GM12892 (cell line): ENCODE measurements around the gene MFSD2A.

ENCODE experiments used
- POLR2A ChIP-seq: IDR thresholded peaks from 2 replicates; pipeline ENCODE4 v1.6.1; 2011; ENCODE audit warnings: low read depth, low read length, control low read depth
- POLR2AphosphoS5 ChIP-seq: IDR thresholded peaks from 2 replicates; pipeline ENCODE4 v1.6.1; 2011; ENCODE audit warnings: low read depth, low read length, control low read depth
- TAF1 ChIP-seq: IDR thresholded peaks from 2 replicates; pipeline ENCODE4 v1.6.1; 2011; ENCODE audit warnings: low read depth, mild to moderate bottlenecking, control low read depth, low read length, borderline replicate concordance

DNA sequence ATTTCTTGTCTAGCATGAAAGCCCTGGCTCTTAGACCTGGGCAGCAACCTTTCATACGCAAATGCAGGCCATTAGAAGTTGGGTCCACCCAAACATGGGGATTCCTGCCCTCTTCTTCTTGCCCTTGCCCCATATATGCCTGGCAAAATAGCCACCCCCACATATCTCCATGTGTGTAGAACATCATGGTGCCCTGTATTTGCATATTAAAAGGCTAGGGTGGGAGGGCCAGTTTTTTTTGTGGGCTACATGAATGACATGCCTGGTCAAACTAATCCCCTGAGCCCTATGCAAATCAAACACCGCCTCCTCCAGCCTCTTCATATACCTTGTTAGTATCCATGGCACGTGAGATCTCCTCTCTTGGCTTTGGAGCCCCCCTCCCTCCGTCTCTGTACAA, 24.7 kb downstream of the MFSD2A start:
- TF ChIP-seq POLR2A: no peak
- no peak for TF ChIP-seq POLR2AphosphoS5
- no peak for TF ChIP-seq TAF1
